ENCODE measurements around the gene KCNMA1.

KCNMA1 gene

DNA sequence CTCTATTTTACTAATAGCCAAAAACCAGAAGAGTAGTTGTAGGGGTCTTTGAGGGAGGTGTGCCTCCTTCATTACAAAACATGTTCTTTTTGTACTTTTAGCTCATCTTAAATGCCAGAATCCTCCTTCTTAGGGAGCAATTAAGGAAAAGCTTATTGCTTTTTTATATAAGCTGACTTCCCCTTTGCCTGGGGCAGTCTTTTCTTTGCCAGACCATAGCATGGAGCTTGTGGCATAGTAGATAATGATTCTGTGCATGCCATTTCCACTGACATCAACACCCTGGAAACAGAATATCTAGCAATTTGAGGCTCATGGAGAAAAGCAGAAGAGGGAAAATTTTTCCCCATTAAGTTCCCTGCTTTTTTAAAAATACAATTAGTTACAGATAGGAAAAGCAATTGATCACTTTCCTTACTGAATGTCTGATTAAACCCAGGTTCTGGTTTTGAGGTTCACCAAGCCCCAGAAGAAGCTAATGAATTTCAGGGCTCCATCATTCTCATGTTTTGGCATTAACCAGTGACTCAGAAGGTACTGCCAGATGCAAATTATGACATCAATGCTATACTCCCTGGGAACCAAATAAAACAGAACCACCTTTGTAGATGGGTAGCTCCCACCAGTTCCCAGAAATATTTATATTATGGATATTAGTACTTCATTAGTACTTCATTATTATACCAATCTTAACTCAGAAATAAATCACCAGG lies 410.6 kb downstream of the KCNMA1 start:
- DNase-seq: no peak

DNA sequence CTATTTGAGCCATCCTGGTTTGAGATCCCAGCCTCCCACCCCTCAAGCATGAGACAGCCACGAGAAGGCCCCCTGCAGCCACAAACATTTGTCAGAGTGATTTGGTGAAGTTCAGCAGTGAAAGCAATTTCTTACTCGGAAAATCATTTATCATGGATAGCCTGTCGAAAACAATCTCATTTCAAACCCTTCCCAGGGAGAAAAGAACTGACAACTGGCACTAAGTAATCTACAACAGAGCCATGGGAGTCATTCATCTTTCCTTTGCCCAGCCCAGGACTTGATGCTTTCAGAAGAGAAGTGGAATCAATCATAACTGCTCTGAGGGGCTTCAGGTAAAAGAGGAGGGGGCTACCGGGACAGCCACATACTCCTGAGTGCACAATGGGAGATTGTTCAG lies 411.2 kb downstream of the KCNMA1 start:
- DNase-seq: no peak

DNA sequence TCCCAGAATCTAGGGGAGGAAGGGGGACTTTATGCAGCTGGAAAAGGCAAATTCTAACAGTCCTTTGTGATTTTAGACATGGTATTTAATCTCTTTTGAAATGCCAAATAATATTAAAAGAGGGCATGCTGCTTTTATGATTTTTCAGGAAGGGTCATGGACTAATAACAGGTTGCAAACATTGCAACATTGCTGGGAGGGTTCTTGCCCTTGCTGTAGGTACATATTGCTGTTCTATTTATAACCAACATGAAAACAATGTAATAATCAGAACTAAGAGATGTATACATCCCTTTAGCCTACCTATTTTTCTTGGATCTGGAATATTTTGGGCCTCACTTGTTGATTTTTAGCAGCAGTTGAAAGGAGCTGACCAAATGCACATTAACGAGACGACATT lies 411.6 kb downstream of the KCNMA1 start:
- no peak for DNase-seq

DNA sequence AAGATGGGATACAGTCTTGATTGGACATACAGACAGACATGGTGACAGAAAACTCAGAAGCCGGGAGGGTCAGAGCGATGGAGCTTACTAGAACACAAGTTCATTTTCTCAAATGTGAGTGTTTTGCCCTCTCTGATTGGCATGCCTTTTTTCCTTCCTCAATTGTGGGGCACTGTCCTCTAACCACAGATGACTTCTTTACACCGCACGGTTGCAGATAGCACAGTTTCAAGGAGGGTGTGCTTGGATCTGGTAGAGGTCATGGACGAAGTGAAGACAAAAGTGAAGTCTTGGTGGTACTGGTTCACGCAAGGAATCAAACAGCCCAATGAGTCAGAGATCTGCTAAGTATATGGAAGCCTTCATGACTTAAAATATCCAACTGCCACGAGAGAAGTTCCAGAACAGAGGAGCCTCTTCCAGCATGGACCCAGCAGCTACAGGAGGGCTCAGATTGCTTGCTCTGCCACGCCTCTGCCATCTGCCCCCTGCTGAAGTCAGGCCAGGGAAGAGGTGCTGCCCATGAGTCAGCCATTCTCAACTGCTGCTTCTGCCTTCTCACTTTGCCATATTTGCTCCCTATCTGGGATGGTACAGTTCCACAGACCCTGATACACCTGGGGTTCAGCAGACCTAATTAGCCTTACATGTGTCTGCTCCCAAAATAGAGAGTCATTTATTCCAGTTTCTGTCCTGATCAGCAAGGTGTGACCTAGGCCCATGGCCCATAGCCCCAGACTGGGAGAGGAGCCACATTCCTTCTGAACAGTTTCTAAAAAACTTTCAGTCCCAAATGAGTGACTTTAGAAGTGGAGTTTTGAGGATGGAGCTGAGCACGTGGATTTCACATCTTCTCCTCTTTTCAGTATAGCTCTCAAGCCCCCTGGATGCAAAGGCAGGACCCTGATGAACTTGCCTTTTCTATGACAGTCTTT lies 413.8 kb downstream of the KCNMA1 start:
- DNase-seq: no peak

DNA sequence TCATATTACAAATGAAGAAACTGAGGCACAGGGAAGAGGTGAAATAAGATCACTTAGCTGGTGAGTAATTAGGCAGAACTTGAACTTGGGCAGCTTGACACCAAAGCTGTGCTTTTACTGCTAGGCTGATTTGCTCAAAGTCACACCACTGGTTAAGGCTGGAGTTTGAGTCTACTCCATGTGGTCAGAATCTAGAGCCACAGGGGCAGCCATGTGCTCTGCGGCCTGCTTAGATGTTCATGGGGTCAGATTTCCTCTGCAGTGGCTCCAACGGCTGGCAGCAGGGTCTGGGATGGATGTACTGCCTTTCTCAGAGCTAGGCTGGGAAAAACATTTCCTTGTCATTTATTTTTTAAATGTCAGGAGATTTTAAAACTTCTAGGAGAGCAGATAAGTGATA lies 417.5 kb downstream of the KCNMA1 start:
- DNase-seq: no peak

DNA sequence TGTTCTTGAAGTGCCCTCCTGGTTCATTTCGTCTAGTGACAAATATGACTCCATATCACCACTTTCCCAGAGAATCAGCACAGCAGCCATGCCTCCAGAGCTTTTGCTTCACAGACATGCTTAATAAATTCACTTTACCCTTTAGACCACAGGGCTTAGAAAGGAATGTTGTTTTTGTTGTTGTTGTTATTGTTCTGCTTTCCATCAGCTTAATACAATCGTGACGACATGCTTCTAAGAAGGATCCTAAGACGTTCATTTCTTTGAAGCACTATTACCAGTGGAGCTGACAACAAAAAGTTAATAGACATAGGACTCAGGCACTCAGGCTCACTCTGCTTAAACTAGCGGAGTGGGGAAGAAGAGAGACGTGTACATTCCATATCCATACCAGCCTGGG lies 418.6 kb downstream of the KCNMA1 start:
- DNase-seq: no peak

DNA sequence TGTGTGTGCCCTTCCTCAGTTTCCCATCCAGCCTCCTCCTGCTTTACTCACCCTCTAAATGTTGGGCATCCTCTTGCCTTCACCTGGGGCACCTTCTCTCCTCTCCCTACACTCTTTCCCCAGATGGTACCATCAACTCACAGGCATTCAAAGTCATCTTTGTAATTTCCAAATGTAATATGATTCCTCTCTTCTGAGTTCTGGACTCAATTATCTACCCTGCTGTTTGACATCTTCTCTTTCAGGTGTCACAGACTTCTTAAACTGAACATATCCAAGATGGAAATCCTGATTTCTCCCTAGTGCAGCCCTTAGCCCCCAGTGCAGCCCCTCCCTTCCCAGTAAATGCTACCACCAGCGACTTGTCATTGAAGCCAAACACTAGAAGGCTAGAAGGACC lies 422.8 kb downstream of the KCNMA1 start:
- no peak for DNase-seq

DNA sequence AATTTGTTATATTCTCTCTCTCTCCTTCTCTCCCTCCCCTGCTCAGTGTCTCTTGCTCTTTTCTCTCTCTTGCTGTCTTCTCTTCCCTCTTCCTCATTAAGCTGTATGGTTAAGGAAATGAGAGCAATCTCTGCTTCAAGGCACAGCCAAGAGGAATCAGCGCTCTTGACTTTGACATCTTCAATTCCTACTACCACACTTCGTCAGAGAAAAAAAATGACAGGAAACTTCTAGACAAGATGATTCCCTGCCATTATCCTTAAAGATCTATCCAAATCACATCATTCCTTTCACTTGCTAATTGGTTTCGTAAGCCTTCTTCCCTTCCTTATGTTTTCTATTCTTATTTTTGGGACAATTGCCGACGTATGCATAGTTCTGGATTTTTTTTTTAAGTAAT lies 425.0 kb downstream of the KCNMA1 start:
- DNase-seq: no peak

DNA sequence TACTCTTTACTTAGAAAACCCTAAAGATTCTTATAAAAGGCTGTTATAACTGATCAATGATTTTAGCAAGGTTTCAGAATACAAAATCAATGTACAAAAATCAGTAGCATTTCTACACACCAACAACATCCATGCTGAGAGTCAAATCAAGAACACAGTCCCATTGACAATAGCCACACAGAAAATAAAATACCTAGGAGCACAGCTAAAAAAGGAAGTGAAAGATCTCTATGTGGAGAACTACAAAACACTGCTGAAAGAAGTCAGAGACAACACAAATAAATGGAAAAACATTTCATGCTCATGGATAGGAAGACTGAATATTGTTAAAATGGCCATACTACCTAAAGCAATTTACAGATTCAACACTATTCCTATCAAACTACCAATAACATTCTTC lies 427.0 kb downstream of the KCNMA1 start:
- no peak for DNase-seq

DNA sequence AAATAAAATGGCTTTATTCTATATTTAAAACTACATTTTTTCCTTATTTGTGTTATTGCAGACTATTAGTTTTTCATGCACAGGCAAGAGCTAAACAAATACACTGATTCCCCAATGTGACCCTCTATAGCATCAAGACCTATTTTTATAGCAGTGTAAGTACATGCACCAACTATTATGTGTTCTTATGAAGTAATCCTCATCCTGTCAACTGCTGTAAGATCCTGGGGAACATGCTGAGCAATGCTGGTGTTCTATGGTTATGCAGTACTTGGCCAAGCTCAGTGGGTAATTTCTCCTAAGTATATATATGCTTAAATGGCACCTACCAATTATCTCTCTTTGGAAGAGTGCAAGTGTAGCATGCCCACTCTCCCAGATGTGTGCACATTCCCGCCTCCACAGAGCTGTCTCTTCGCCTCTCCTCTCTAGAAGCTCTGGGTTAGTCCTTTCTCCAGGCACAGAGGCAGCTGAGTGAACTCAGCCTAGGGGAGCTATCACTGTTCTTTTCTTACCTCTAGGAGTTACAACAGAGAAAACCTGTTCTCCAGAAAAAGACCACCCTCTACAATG lies 428.8 kb downstream of the KCNMA1 start:
- DNase-seq: no peak

DNA sequence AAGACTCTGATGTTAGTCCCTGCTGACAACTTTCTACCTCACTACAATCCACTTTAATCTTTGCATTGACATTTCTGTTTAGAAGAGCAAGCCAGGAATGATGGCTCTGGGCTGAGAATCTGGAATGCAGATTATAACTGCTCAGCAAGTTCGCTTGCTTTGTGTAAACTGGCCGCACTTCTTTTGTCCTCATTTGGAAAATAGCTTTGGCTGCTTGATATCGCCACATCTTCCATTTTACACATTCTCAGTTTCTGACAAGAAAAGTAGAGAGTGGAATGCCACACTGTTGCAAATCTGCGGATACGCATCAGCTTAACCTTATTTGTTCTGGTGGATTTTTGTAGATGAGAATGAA lies 429.8 kb downstream of the KCNMA1 start:
- DNase-seq: no peak

DNA sequence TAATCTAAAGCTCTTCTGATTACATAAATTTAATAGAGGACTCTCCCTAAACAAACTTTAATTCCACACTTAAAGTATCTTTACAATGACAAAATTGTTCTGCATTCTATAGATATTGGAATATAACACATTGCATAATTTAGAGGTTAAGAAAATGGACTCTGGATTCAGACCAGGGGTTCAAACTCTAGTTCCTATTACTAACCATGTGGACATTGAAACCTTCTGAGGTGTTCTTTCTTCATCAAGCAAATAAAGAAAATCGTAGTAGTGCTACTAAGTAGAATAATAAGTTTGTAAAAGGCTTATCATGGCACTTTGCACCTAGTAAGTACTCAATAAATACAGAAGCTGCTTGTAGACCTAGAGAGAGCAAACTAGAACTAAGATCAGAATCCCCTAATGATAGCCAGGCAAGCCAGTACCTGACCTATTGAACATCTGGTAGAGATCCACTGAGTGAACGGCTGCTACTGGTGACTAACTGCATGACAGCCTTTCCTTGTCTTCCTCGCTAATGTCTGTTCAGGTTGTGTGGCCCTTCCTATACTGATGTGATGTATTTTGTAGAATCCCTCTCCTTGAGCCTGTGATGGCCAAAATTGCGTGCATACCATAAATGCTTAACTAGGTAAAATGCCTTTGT lies 430.3 kb downstream of the KCNMA1 start:
- no peak for DNase-seq

DNA sequence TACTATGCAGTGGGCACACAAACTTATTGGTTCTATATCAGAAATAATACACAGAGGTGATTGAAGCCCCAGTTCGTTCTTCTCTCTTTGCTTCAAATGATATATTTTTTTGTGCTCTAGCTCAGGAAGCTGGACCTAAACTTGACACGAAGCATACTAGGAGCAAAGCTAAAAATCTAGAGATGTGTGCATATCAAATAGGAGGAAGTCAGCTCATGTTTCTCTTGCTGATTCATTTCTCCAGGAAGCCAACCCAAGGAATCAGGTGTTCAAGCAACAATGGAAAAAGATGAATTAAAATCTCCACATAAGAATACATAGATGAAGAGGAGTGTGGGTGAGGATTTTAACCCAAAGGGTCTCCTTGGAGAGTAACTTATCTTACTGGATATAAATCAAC lies 432.5 kb downstream of the KCNMA1 start:
- no peak for DNase-seq

DNA sequence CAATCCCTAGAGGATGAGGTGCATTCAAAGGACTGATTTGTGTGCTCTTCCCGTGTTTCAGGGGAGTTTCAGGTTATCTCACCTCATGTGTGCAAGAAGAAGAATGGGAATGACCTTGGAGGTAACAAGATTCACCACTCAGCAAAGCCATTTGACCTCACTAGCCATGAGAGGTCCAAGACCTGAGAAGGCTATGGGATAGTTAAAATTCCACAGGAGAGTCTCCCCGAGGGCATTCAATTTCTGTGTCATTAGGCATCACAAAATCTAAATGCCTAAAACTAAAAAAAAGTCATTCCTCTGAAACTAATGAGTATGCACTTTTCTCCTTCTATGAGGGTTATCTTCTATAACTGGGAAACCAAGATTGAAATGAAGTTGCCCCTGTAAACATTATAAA lies 433.4 kb downstream of the KCNMA1 start:
- DNase-seq: no peak

DNA sequence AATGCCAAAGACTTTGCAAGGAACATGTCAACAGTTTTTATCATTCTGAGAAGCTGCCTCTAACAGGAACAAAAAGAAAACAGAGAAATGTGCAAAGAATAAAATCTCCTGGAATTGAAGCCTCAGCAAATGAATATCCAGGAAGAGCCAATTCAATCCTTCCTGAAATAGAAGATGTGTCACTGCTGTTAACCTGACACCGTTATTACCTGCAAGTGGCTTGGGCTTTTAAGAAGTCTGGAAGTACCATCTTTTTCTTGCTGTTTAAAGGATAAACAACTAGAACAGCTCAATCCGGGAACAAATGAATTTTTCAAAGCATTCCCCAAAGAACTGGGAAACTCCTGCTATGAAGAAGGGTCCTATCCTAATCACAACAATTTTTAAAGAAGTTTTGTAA lies 434.8 kb downstream of the KCNMA1 start:
- no peak for DNase-seq

DNA sequence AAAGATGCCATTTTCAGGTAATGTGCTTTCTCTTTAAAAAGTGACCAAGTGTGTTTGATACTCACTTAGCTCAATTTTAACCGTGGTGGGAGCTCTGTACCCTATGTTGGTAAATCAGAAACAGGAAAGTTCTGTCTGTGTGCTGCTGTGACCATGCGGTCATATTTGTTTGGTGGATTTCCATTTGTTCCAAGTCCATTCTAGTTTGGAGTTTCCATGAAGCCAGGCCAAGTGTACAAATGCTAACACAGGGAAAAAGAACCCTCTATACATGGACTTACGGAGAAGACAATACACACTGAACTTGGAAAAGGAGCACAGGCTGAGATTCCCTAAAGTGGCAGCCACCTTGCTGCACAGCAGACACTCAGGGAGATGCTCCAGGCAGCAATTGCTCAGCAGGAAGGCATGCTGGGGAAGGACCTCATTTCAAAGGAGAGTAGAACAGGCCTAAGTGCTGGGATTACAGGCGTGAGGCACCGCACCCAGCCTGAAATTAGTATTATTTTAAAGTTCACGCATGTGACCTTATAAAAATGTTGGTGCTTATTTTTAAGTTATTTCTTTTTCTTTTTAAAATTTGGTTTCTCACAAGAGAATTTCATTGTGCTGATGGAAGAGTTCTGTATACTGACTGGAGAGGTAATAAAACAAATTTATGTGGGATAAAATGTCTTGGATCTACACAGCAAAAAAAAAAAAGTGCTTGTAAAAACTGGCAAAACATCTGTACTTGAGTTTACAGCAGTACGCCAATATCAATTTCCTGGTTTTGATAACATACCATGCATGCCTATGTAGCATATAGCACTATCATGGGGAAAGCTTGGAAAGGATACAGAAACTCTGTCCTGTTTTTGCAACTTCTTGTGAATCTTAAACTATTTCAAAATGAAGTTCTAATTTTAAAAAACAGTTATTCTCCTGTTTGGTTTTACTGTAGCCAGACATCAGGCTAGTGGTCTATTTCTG lies 436.2 kb downstream of the KCNMA1 start:
- DNase-seq: no peak

DNA sequence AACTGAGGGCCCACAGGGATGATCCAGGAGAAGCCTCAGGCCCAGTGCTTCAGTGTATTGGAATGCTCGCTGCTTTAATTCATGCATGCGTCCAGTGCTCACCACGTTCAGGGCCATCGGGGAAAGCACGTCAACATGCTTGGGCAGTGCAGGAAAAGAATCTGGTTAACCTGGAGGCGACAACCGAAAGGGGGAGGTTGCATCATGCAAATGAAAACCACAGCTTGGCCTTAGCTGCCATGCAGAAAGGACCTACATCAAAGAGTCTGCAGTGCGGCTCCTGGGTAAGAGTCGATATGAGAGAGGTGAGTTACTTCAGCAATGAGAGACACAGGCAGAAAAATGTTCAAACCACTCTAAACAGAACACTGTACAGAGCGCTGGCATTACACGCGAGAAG lies 440.1 kb downstream of the KCNMA1 start:
- no peak for DNase-seq

DNA sequence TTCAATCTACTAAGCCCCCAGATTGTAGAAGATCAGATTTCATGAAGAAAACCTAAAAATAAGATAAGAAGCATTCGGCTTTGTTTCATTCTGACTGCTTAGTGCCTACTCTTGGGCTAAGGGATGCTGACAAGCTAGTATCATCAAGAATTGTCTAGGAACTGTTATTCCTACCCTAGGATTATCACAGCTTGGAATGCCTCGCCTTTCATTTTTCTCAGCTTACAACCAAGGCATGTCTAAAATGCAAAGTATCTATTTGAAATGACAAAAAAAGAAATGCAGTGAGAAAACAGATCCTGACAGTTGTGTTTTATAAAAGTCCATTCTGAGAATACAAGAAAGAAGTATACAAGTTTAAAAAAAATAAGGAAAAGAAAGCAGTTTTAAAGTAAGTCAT lies 441.0 kb downstream of the KCNMA1 start:
- no peak for DNase-seq

DNA sequence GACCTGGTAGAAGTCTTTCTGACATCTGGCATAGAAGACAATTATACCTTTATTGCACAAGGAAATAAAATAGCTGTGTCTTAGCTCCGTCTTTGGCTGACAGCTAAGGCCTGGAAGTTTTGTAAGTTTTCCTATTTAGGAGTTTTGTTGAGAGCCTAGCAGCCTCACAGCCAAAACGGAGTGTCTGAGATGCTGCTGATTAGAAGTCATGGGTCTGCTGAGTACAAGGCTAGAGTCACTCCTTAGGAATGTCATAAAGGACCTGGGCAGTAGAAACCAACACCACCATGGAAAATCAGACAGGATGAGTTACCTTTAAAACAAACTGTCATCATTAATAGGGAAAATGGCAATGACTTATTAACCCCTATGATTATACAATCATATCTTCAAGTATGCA lies 442.5 kb downstream of the KCNMA1 start:
- DNase-seq: no peak

DNA sequence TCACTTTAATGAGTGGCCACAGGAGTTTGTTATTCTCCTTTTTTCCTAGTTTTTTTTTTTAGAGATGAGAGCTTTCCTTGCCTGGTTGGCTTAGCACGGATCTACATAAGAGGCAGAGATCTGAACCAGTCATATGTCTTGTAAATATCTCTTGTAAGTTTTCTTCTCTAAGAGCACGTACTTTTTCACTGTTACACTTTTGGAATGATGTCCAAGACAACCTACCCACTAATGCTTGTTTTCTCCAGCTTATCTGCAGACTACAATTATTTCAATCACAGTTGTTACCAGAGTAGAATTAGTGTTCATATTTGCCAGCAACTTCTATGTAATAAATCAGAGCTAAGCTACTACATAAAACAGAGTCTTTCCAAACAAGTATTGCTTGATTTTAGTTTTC lies 444.6 kb downstream of the KCNMA1 start:
- no peak for DNase-seq

DNA sequence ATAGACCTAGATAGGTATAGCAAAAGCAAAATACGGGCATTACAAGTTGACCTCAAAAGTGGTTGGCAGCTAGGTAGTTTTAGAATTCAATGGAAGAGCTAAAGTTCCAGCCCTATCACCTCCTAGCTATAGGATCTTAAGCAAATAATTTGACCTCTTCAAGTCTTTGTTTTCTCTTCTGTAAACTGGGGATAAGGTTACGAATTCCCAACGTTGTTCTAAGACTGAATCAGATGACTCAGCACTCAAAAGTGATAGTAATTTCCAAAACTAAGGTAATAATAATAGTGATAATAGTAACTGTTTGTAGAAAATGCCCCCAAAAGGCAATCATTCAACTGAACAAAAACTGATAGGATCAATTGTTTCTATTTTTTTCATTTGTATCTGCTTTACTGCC lies 445.2 kb downstream of the KCNMA1 start:
- no peak for DNase-seq

DNA sequence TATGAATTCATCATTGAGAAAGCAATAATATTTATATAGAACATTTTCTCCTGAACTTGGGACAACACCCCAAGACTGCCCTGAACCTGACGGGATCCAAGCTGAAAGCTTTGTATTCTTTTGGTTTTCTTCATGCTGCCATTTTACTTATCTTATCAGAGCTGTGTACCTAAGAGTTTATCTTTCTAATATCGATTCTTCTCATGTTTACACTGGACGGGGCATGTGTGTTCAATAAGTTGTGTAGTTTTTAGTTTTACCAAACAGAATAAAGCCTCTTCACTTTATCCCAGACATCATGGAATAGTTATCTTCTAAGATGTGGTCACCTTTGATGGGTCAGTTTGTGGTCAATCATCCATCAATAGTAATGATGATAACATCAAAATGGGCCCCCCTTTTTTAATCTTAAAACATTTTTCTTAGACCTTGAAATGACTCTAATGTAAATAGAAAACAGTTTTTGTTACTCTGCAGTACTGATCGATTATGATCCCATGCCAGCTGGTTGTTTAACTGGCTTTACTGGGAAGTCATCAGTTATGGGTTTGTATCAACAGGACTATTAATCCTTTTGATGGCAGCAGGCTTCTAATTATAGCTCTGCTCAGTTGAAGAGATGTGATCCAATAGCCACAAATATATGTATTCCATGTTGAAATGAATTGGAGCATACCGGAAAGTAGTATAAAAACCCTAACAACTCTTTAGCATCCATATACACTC lies 446.1 kb downstream of the KCNMA1 start:
- no peak for DNase-seq
